Measurements from ENCODE around the gene GPX5.
A peak's percentile ranks its signal among the peaks of the same experiment; 100 is the strongest.

The GPX5 gene

DNA sequence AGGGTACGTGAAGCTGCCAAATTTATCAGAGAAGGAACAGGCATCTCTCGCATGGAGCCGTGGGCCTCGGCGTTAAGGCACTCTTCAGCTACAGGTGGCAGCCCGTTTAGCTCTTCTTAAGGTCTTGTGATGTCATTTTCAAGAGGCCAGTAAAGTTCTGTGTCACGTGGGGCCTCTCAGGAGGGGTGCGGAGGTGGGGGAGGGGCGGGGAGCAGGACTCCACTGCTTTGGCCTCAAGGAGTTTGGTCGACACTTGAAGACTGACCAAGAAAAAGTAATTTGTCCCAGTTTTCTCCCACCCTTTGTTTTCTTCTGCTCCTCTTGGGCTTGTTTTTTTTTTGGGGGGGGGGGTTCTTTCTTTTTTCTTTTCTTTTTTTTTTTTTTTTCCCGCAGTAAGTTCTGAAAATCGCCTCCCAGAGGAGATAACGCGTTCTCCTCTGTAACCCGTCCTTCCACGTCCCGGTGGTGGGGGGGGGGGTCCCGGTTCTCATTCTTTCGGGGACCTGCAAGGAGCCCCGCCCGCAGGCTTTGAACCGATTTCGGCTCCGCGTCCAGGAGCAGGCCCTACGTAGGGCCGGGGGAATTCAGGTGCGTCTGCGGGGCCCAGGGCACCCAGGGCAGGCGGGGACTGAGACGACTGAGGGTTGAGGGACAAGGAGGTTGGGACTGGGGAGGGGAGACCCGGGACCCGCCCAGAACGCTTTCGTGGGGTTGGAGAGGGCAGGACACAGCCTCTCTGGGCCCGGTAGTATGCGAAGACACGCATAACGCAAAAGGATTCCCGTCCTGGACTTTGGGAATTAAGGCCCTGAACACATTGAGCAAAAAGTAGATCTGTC, 36.1 kb upstream of the GPX5 start (continued):
- TF ChIP-seq, protein P1, sequence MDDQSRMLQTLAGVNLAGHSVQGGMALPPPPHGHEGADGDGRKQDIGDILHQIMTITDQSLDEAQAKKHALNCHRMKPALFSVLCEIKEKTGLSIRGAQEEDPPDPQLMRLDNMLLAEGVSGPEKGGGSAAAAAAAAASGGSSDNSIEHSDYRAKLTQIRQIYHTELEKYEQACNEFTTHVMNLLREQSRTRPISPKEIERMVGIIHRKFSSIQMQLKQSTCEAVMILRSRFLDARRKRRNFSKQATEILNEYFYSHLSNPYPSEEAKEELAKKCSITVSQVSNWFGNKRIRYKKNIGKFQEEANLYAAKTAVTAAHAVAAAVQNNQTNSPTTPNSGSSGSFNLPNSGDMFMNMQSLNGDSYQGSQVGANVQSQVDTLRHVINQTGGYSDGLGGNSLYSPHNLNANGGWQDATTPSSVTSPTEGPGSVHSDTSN (CRISPR knock-in tag; IDR thresholded peaks at IDR 0.05) = no peak
- TF ChIP-seq, protein P2, sequence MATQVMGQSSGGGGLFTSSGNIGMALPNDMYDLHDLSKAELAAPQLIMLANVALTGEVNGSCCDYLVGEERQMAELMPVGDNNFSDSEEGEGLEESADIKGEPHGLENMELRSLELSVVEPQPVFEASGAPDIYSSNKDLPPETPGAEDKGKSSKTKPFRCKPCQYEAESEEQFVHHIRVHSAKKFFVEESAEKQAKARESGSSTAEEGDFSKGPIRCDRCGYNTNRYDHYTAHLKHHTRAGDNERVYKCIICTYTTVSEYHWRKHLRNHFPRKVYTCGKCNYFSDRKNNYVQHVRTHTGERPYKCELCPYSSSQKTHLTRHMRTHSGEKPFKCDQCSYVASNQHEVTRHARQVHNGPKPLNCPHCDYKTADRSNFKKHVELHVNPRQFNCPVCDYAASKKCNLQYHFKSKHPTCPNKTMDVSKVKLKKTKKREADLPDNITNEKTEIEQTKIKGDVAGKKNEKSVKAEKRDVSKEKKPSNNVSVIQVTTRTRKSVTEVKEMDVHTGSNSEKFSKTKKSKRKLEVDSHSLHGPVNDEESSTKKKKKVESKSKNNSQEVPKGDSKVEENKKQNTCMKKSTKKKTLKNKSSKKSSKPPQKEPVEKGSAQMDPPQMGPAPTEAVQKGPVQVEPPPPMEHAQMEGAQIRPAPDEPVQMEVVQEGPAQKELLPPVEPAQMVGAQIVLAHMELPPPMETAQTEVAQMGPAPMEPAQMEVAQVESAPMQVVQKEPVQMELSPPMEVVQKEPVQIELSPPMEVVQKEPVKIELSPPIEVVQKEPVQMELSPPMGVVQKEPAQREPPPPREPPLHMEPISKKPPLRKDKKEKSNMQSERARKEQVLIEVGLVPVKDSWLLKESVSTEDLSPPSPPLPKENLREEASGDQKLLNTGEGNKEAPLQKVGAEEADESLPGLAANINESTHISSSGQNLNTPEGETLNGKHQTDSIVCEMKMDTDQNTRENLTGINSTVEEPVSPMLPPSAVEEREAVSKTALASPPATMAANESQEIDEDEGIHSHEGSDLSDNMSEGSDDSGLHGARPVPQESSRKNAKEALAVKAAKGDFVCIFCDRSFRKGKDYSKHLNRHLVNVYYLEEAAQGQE (tag by site-specific recombination; IDR thresholded peaks at IDR 0.05) = no peak
- TF ChIP-seq ZNF184 (tag by site-specific recombination; IDR thresholded peaks at IDR 0.05) (no peak), ZFP3 (tag by site-specific recombination; IDR thresholded peaks at IDR 0.05; ENCODE audit: low read depth) (no peak), PRDM1 (tag by site-specific recombination; IDR thresholded peaks at IDR 0.05) (no peak), ZNF626 (tag by site-specific recombination; IDR thresholded peaks at IDR 0.05) (no peak), ZNF416 (tag by site-specific recombination; IDR thresholded peaks at IDR 0.05) (no peak), RBAK (tag by site-specific recombination; IDR thresholded peaks at IDR 0.05) (no peak), ZNF777 (tag by site-specific recombination; IDR thresholded peaks at IDR 0.05; ENCODE audit: borderline replicate concordance) (no peak), GLIS2 (tag by site-specific recombination; IDR thresholded peaks at IDR 0.05) (peak; percentile 47; the same call in 1 of the 2 replicates), ZNF639 (tag by site-specific recombination; IDR thresholded peaks at IDR 0.05) (no peak), ZFP37 (tag by site-specific recombination; IDR thresholded peaks at IDR 0.05) (no peak), ZNF26 (tag by site-specific recombination; IDR thresholded peaks at IDR 0.05) (no peak), WT1 (tag by site-specific recombination; IDR thresholded peaks at IDR 0.05) (no peak; the same call in 1 of the 2 replicates), INSM2 (tag by site-specific recombination; IDR thresholded peaks at IDR 0.05) (no peak), ZNF785 (tag by site-specific recombination; IDR thresholded peaks at IDR 0.05) (no peak), ZNF792 (tag by site-specific recombination; IDR thresholded peaks at IDR 0.05) (no peak), ZNF701 (tag by site-specific recombination; IDR thresholded peaks at IDR 0.05) (no peak), ZNF585B (tag by site-specific recombination; IDR thresholded peaks at IDR 0.05) (no peak), ZNF155 (tag by site-specific recombination; IDR thresholded peaks at IDR 0.05) (no peak), PATZ1 (tag by site-specific recombination; IDR thresholded peaks at IDR 0.05) (no peak), KLF16 (tag by site-specific recombination; IDR thresholded peaks at IDR 0.05) (no peak)
- TF ChIP-seq, protein P3, sequence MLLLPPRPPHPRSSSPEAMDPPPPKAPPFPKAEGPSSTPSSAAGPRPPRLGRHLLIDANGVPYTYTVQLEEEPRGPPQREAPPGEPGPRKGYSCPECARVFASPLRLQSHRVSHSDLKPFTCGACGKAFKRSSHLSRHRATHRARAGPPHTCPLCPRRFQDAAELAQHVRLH (tag by site-specific recombination; IDR thresholded peaks at IDR 0.05) = no peak
- TF ChIP-seq, protein P4, sequence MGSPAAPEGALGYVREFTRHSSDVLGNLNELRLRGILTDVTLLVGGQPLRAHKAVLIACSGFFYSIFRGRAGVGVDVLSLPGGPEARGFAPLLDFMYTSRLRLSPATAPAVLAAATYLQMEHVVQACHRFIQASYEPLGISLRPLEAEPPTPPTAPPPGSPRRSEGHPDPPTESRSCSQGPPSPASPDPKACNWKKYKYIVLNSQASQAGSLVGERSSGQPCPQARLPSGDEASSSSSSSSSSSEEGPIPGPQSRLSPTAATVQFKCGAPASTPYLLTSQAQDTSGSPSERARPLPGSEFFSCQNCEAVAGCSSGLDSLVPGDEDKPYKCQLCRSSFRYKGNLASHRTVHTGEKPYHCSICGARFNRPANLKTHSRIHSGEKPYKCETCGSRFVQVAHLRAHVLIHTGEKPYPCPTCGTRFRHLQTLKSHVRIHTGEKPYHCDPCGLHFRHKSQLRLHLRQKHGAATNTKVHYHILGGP (tag by site-specific recombination; IDR thresholded peaks at IDR 0.05) = no peak
- TF ChIP-seq, protein P5, sequence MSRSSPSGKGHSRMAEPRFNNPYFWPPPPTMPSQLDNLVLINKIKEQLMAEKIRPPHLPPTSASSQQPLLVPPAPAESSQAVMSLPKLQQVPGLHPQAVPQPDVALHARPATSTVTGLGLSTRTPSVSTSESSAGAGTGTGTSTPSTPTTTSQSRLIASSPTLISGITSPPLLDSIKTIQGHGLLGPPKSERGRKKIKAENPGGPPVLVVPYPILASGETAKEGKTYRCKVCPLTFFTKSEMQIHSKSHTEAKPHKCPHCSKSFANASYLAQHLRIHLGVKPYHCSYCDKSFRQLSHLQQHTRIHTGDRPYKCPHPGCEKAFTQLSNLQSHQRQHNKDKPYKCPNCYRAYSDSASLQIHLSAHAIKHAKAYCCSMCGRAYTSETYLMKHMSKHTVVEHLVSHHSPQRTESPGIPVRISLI (tag by site-specific recombination; IDR thresholded peaks at IDR 0.05) = no peak

Measured in HEK293 (cell line).